GM12878 (cell line): ENCODE results near the gene KLF6. TPM values are rescaled to one million over a fixed set of nuclear protein-coding genes. Genes with fewer than 3 reads are reported as not detected.

Experiments
- BACH1 ChIP-seq: fragments of 450-650 bp; IDR thresholded peaks from 2 replicates; pipeline ENCODE4 v1.6.1; 2017; ENCODE audit warnings: mild to moderate bottlenecking, borderline replicate concordance
- CBX5 ChIP-seq: sonication (generic); IDR thresholded peaks from 2 replicates; pipeline ENCODE4 v1.6.1; 2016; ENCODE audit warnings: low read depth, moderate library complexity, mild to moderate bottlenecking, inconsistent platforms
- DPF2 ChIP-seq: fragments of 450-650 bp; IDR thresholded peaks from 2 replicates; pipeline ENCODE4 v1.6.1; 2017; ENCODE audit warnings: mild to moderate bottlenecking
- EZH2 ChIP-seq: IDR thresholded peaks from 2 replicates; pipeline ENCODE4 v1.6.1; 2012; ENCODE audit warnings: low read depth, mild to moderate bottlenecking, control low read depth, inconsistent platforms, low read length, borderline replicate concordance; ENCODE audit not compliant: control insufficient read depth
- FOS ChIP-seq: IDR thresholded peaks from 3 replicates; pipeline ENCODE4 v1.6.1; 2011; ENCODE audit warnings: borderline replicate concordance; ENCODE audit not compliant: insufficient read length; ENCODE audit errors: extremely low read depth
- HDAC6 ChIP-seq: fragments of 200-600 bp; sonication (generic); IDR thresholded peaks from one replicate; pipeline ENCODE4 v1.8.0; 2017; ENCODE audit warnings: antibody characterized with exemption; ENCODE audit not compliant: unreplicated experiment
- KAT2A ChIP-seq: conservative IDR thresholded peaks from 2 replicates; pipeline ENCODE4 v1.6.1; 2011; ENCODE audit warnings: low read depth, low read length; ENCODE audit not compliant: control insufficient read depth
- KLF5 ChIP-seq: fragments of 450-650 bp; IDR thresholded peaks from 2 replicates; pipeline ENCODE4 v1.6.1; 2014; ENCODE audit warnings: mild to moderate bottlenecking; ENCODE audit not compliant: partially characterized antibody
- MEF2B ChIP-seq: fragments of 450-650 bp; IDR thresholded peaks from 2 replicates; pipeline ENCODE4 v1.6.1; 2018; ENCODE audit warnings: mild to moderate bottlenecking, moderate library complexity; ENCODE audit not compliant: partially characterized antibody, poor library complexity, severe bottlenecking
- MTA3 ChIP-seq: IDR thresholded peaks from 2 replicates; pipeline ENCODE4 v1.6.1; 2012; ENCODE audit warnings: low read length, inconsistent platforms, borderline replicate concordance
- MXI1 ChIP-seq: fragments of 150-350 bp; IDR thresholded peaks from 2 replicates; pipeline ENCODE4 v1.6.1; 2011; ENCODE audit warnings: low read depth, mild to moderate bottlenecking, inconsistent platforms, low read length, improper control_type of control experiment
- NFXL1 ChIP-seq: fragments of 450-650 bp; IDR thresholded peaks from 2 replicates; pipeline ENCODE4 v1.6.1; 2017; ENCODE audit warnings: antibody characterized with exemption, mild to moderate bottlenecking, borderline replicate concordance
- PKNOX1 ChIP-seq: fragments of 450-650 bp; IDR thresholded peaks from 2 replicates; pipeline ENCODE4 v1.6.1; 2016; ENCODE audit warnings: mild to moderate bottlenecking
- RAD21 ChIP-seq: IDR thresholded peaks from 2 replicates; pipeline ENCODE4 v1.6.1; 2011; ENCODE audit warnings: mild to moderate bottlenecking, low read depth, low read length, moderate library complexity; ENCODE audit not compliant: insufficient read depth
- SMAD1 ChIP-seq: fragments of 450-650 bp; IDR thresholded peaks from 2 replicates; pipeline ENCODE4 v1.6.1; 2018; ENCODE audit warnings: mild to moderate bottlenecking, low read depth; ENCODE audit not compliant: partially characterized antibody
- SMC3 ChIP-seq: IDR thresholded peaks from 2 replicates; pipeline ENCODE4 v1.6.1; 2011; ENCODE audit warnings: low read length, improper control_type of control experiment, borderline replicate concordance
- SREBF2 ChIP-seq: IDR thresholded peaks from 2 replicates; pipeline ENCODE4 v1.6.1; 2012; ENCODE audit warnings: mild to moderate bottlenecking, low read length
- TARDBP ChIP-seq: IDR thresholded peaks from 2 replicates; pipeline ENCODE4 v1.6.1; 2016; ENCODE audit warnings: borderline replicate concordance
- polyA plus RNA-seq, 11 experiments: library from polyadenylated mRNA; depleted of rRNA in 4 of 11; unstranded in 6 of 11; stranded (reverse) in 5 of 11; fragments of >200 nt; fragmentation: Nextera tagmentation in 4 of 11; fragmentation: Illumina TruSeq in 1 of 11; extraction: Ambion mirVana in 4 of 11; extraction: Trizol in 1 of 11; gene quantifications; 1 replicate in 1 of 11; 2 replicates in 10 of 11; pipeline versions ENCODE4 v1.2.1 to v1.2.3, GENCODE V29; 2011 to 2016; ENCODE audit warnings: inconsistent platforms in 2 of 11, missing spikeins in 2 of 11, low read depth in 1 of 11
- total RNA-seq, 4 experiments: library from RNA; depleted of rRNA in 3 of 4; stranded (reverse); fragments of >200 nt in 3 of 4; fragmentation: Illumina TruSeq in 1 of 4; extraction: Trizol in 1 of 4; gene quantifications; 2 replicates each; pipeline versions ENCODE4 v1.2.1 to v1.2.3, GENCODE V29; 2013 to 2021
- TF ChIP-seq, protein P1 (sequence below): IDR thresholded peaks from 2 replicates; pipeline ENCODE4 v1.6.1; 2012; ENCODE audit warnings: improper control_type of control experiment, low read depth, low read length; ENCODE audit not compliant: insufficient replicate concordance
- TF ChIP-seq, protein P2 (sequence below): fragments of 450-650 bp; conservative IDR thresholded peaks from 2 replicates; pipeline ENCODE4 v1.6.1; 2017; ENCODE audit warnings: mild to moderate bottlenecking, moderate library complexity
- TF ChIP-seq, protein P3 (sequence below): IDR thresholded peaks from 2 replicates; pipeline ENCODE4 v1.6.1; 2012; ENCODE audit warnings: low read depth, low read length, improper control_type of control experiment

KLF6 gene
- total and polyA plus RNA-seq, 10 of the 15 experiments (the other 5 are each of a cell fraction or from before 2014, with no cell fraction given), result 7.4 to 54.1 (median 23.5) TPM

DNA sequence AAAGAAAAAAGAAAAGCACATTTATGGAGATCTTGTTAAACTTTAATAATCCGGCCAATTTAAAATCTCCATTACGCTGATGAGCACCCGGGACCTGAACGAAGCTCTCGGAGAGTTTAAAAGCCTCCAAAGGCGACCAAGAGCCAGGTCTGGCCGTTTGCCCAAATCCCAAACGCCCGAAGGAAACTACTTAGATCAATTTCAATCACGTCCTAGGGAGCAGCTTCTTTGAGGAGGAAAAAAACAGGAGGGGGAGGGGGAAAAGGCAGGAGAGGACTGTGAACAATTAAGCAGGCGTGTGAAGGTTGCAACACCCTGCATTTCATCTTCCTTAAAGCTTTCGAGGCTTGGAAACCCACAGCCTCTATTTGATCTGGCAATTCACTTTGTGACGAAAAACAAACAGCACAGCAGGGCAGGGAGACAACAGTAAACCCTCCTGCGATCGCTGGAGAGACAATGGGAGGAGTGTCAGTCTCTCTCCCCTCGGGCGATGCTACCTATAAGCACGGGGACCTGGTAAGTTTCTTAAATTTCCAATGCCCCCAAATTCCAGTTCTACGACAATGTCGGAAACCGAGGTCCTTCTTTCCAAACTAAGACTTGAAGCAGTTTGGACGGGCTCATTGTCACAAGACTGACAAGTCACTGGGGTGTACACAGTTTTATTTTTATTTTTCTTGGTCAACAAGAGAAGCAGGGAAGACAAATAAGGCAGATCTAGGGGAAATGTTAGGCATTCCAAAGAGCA, 1.2 kb downstream of the KLF6 start (continued):
- TF ChIP-seq KAT2A (no peak), MXI1 (no peak), EZH2 (no peak), KLF5 (no peak), PKNOX1 (no peak), DPF2 (no peak), NFXL1 (no peak), MEF2B (no peak), MTA3 (0 out of 2 replicates have a peak, but pooled peaks have one; percentile 5), RAD21 (no peak), SMAD1 (no peak), SREBF2 (no peak), FOS (no peak), HDAC6 (no peak), TARDBP (no peak), CBX5 (no peak), SMC3 (0 out of 2 replicates have a peak, but pooled peaks have one; percentile 1), BACH1 (no peak; the same call in 1 of the 2 replicates)
- TF ChIP-seq, protein P1, sequence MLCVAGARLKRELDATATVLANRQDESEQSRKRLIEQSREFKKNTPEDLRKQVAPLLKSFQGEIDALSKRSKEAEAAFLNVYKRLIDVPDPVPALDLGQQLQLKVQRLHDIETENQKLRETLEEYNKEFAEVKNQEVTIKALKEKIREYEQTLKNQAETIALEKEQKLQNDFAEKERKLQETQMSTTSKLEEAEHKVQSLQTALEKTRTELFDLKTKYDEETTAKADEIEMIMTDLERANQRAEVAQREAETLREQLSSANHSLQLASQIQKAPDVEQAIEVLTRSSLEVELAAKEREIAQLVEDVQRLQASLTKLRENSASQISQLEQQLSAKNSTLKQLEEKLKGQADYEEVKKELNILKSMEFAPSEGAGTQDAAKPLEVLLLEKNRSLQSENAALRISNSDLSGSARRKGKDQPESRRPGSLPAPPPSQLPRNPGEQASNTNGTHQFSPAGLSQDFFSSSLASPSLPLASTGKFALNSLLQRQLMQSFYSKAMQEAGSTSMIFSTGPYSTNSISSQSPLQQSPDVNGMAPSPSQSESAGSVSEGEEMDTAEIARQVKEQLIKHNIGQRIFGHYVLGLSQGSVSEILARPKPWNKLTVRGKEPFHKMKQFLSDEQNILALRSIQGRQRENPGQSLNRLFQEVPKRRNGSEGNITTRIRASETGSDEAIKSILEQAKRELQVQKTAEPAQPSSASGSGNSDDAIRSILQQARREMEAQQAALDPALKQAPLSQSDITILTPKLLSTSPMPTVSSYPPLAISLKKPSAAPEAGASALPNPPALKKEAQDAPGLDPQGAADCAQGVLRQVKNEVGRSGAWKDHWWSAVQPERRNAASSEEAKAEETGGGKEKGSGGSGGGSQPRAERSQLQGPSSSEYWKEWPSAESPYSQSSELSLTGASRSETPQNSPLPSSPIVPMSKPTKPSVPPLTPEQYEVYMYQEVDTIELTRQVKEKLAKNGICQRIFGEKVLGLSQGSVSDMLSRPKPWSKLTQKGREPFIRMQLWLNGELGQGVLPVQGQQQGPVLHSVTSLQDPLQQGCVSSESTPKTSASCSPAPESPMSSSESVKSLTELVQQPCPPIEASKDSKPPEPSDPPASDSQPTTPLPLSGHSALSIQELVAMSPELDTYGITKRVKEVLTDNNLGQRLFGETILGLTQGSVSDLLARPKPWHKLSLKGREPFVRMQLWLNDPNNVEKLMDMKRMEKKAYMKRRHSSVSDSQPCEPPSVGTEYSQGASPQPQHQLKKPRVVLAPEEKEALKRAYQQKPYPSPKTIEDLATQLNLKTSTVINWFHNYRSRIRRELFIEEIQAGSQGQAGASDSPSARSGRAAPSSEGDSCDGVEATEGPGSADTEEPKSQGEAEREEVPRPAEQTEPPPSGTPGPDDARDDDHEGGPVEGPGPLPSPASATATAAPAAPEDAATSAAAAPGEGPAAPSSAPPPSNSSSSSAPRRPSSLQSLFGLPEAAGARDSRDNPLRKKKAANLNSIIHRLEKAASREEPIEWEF, result no peak
- TF ChIP-seq, protein P2, sequence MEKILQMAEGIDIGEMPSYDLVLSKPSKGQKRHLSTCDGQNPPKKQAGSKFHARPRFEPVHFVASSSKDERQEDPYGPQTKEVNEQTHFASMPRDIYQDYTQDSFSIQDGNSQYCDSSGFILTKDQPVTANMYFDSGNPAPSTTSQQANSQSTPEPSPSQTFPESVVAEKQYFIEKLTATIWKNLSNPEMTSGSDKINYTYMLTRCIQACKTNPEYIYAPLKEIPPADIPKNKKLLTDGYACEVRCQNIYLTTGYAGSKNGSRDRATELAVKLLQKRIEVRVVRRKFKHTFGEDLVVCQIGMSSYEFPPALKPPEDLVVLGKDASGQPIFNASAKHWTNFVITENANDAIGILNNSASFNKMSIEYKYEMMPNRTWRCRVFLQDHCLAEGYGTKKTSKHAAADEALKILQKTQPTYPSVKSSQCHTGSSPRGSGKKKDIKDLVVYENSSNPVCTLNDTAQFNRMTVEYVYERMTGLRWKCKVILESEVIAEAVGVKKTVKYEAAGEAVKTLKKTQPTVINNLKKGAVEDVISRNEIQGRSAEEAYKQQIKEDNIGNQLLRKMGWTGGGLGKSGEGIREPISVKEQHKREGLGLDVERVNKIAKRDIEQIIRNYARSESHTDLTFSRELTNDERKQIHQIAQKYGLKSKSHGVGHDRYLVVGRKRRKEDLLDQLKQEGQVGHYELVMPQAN, result no peak
- TF ChIP-seq, protein P3, sequence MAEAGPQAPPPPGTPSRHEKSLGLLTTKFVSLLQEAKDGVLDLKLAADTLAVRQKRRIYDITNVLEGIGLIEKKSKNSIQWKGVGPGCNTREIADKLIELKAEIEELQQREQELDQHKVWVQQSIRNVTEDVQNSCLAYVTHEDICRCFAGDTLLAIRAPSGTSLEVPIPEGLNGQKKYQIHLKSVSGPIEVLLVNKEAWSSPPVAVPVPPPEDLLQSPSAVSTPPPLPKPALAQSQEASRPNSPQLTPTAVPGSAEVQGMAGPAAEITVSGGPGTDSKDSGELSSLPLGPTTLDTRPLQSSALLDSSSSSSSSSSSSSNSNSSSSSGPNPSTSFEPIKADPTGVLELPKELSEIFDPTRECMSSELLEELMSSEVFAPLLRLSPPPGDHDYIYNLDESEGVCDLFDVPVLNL, result no peak
